HepG2 (cell line): ENCODE results near the gene SYTL2. TPM values are rescaled to one million over a fixed set of nuclear protein-coding genes. Genes with fewer than 3 reads are reported as not detected.

Experiments used
- ATAC-seq: fragments of 200-7000 bp; cut with Tn5 transposase; 3 replicates; pipeline ENCODE4 v1.9.1; 2020; ENCODE audit warnings: mild to moderate bottlenecking, moderate library complexity
- BruUV-seq: library from RNA; stranded (reverse); fragments of 400-500 nt; replicated peaks from 2 replicates; lab custom pipeline; 2021; lab: Mats Ljungman, UMichigan
- CTCF ChIA-PET: fragments of 300-600 bp; formaldehyde crosslinking; extraction: SDS; loops from one replicate; lab custom pipeline; 2021; ENCODE audit warnings: low total read pairs, inconsistent platforms, low intra/inter-chr PET ratio; lab: Yijun Ruan, JAX
- POLR2A ChIA-PET: fragments of 350-600 bp; sonication (Branson Sonifier 250); formaldehyde crosslinking; loops from one replicate; lab custom pipeline; 2020; ENCODE audit warnings: antibody characterized with exemption, inconsistent platforms; lab: Yijun Ruan, JAX
- DNase-seq: peaks from one replicate; pipeline ENCODE4 v3.0.0-alpha.2; 2015; ENCODE audit warnings: low spot score
- FAIRE-seq: peaks from 3 replicates; lab custom pipeline; 2011; peaks lifted over from hg19 to GRCh38; lab: Jason Lieb, UNC
- H2AFZ ChIP-seq: one replicate; pipeline ENCODE4 v1.6.1; 2011; ENCODE audit warnings: low read length, inconsistent platforms
- H3K27ac ChIP-seq: fragments of 300-600 bp; 3 replicates; pipeline ENCODE4 v1.8.0; 2011; ENCODE audit warnings: mixed run types, mild to moderate bottlenecking, mixed read lengths, low read length, inconsistent platforms; ENCODE audit not compliant: insufficient read depth; ENCODE audit errors: extremely low read length
- H3K27me3 ChIP-seq, 2 experiments: fragments of 200-600 bp in 1 of 2; 2 replicates in 1 of 2; 3 replicates in 1 of 2; pipeline versions ENCODE4 v1.6.0 to v1.8.0; 2011; ENCODE audit warnings: low read length in 2 of 2, mild to moderate bottlenecking in 2 of 2, moderate library complexity in 2 of 2, inconsistent platforms in 1 of 2; ENCODE audit not compliant: insufficient read depth in 2 of 2, control insufficient read depth in 1 of 2
- H3K36me3 ChIP-seq, 2 experiments: fragments of 200-600 bp in 1 of 2; replicated peaks in 1 of 2; 2 replicates in 1 of 2; 3 replicates in 1 of 2; pipeline versions ENCODE4 v1.5.1 to v1.8.0; 2011; ENCODE audit warnings: low read length in 2 of 2, inconsistent platforms in 1 of 2; ENCODE audit not compliant: insufficient read depth in 2 of 2, control insufficient read depth in 1 of 2
- H3K4me1 ChIP-seq: 2 replicates; pipeline ENCODE4 v1.5.1; 2012; ENCODE audit warnings: low read length, inconsistent platforms; ENCODE audit not compliant: insufficient read depth
- H3K4me2 ChIP-seq: 2 replicates; pipeline ENCODE4 v1.6.0; 2011; ENCODE audit warnings: low read depth, low read length, inconsistent platforms
- H3K4me3 ChIP-seq, 3 experiments: fragments of 200-600 bp in 1 of 3; sonication (generic), shearing (Covaris generic) in 1 of 3; replicated peaks in 1 of 3; 2 replicates each; pipeline ENCODE4 v1.5.1; 2011 to 2016; ENCODE audit warnings: low read length in 3 of 3, inconsistent platforms in 2 of 3, low read depth in 2 of 3, mild to moderate bottlenecking in 2 of 3, control low read depth in 1 of 3, mixed read lengths in 1 of 3; ENCODE audit not compliant: insufficient read depth in 1 of 3
- H3K79me2 ChIP-seq: one replicate; pipeline ENCODE4 v1.6.1; 2011; ENCODE audit warnings: low read length, inconsistent platforms; ENCODE audit not compliant: insufficient read depth
- H3K9ac ChIP-seq: 2 replicates; pipeline ENCODE4 v1.6.0; 2011; ENCODE audit warnings: mild to moderate bottlenecking, low read depth, low read length, inconsistent platforms; ENCODE audit not compliant: insufficient read depth
- H3K9me3 ChIP-seq: 2 replicates; pipeline ENCODE4 v1.5.1; 2012; ENCODE audit warnings: mild to moderate bottlenecking, low read length
- H4K20me1 ChIP-seq: 2 replicates; pipeline ENCODE4 v1.6.0; 2011; ENCODE audit warnings: inconsistent platforms, mild to moderate bottlenecking, low read length, moderate library complexity; ENCODE audit not compliant: insufficient read depth
- CBX2 ChIP-seq, 2 experiments: fragments of 200-600 bp in 1 of 2; sonication (generic); formaldehyde crosslinking in 1 of 2; IDR thresholded peaks; 2 replicates each; pipeline versions ENCODE4 v1.7.0 to v1.8.1; 2018 to 2022; ENCODE audit warnings: low read depth in 2 of 2, low read length in 1 of 2, mild to moderate bottlenecking in 1 of 2, missing genetic modification reagents in 1 of 2
- EHMT2 ChIP-seq: fragments of 200-600 bp; sonication (generic); IDR thresholded peaks from 2 replicates; pipeline ENCODE4 v1.7.0; 2017; ENCODE audit warnings: antibody characterized with exemption, low read depth, low read length, borderline replicate concordance
- ETV6 ChIP-seq: sonication (generic); formaldehyde crosslinking; conservative IDR thresholded peaks from 2 replicates; pipeline ENCODE4 v1.4.0; 2020; ENCODE audit warnings: missing genetic modification reagents
- JUND ChIP-seq: sonication (generic); formaldehyde crosslinking; IDR thresholded peaks from 2 replicates; pipeline ENCODE4 v1.8.0; 2022; ENCODE audit warnings: mild to moderate bottlenecking, missing genetic modification reagents
- KDM2A ChIP-seq: sonication (generic); formaldehyde crosslinking; IDR thresholded peaks from 2 replicates; pipeline ENCODE4 v1.4.0; 2020; ENCODE audit warnings: low read depth, missing genetic modification reagents, borderline replicate concordance
- KLF16 ChIP-seq, 2 experiments: sonication (generic) in 1 of 2; formaldehyde crosslinking in 1 of 2; IDR thresholded peaks; 2 replicates each; pipeline versions ENCODE4 v1.6.1 to v1.8.0; 2016 to 2023; ENCODE audit warnings: missing genetic modification reagents in 2 of 2, missing compliant biosample characterization in 1 of 2
- KMT2B ChIP-seq: IDR thresholded peaks from 2 replicates; pipeline ENCODE4 v1.6.1; 2016; ENCODE audit warnings: missing genetic modification reagents, missing compliant biosample characterization
- NR1H2 ChIP-seq: sonication (generic); formaldehyde crosslinking; IDR thresholded peaks from 2 replicates; pipeline ENCODE4 v1.8.1; 2022; ENCODE audit warnings: low read depth, missing genetic modification reagents, borderline replicate concordance
- NR2C2 ChIP-seq: sonication (generic); formaldehyde crosslinking; IDR thresholded peaks from 2 replicates; pipeline ENCODE4 v1.4.0; 2020; ENCODE audit warnings: missing genetic modification reagents, mild to moderate bottlenecking, moderate library complexity, borderline replicate concordance
- PAX8 ChIP-seq: sonication (generic); formaldehyde crosslinking; IDR thresholded peaks from 2 replicates; pipeline ENCODE4 v1.8.0; 2022; ENCODE audit warnings: mild to moderate bottlenecking, missing genetic modification reagents, borderline replicate concordance
- SMAD3 ChIP-seq: sonication (generic); formaldehyde crosslinking; IDR thresholded peaks from 2 replicates; pipeline ENCODE4 v1.4.0; 2020; ENCODE audit warnings: missing genetic modification reagents
- STAG1 ChIP-seq: sonication (generic); formaldehyde crosslinking; IDR thresholded peaks from 2 replicates; pipeline ENCODE4 v1.4.0; 2020; ENCODE audit warnings: missing genetic modification reagents
- ZBTB44 ChIP-seq: sonication (generic); formaldehyde crosslinking; IDR thresholded peaks from 2 replicates; pipeline ENCODE4 v1.4.0; 2020; ENCODE audit warnings: missing genetic modification reagents
- ZNF234 ChIP-seq: sonication (generic); formaldehyde crosslinking; conservative IDR thresholded peaks from 2 replicates; pipeline ENCODE4 v1.5.1; 2020; ENCODE audit warnings: mild to moderate bottlenecking, missing genetic modification reagents
- ZNF329 ChIP-seq: sonication (generic); formaldehyde crosslinking; IDR thresholded peaks from 2 replicates; pipeline ENCODE4 v1.9.0; 2021; ENCODE audit warnings: low read depth, mild to moderate bottlenecking, missing genetic modification reagents
- ZNF552 ChIP-seq: sonication (generic); formaldehyde crosslinking; IDR thresholded peaks from 2 replicates; pipeline ENCODE4 v1.9.0; 2022; ENCODE audit warnings: missing genetic modification reagents, mild to moderate bottlenecking, borderline replicate concordance
- ZNF879 ChIP-seq: sonication (generic); formaldehyde crosslinking; IDR thresholded peaks from 2 replicates; pipeline ENCODE4 v1.8.1; 2023; ENCODE audit warnings: missing genetic modification reagents
- ZSCAN21 ChIP-seq: sonication (generic); formaldehyde crosslinking; IDR thresholded peaks from 2 replicates; pipeline ENCODE4 v1.8.0; 2022; ENCODE audit warnings: mild to moderate bottlenecking, missing genetic modification reagents, moderate library complexity, borderline replicate concordance
- WGBS: methylation state at CpG from one replicate; pipeline ENCODE4 v1.1.6; 2017; ENCODE audit warnings: low lambda C conversion rate; 5-methylcytosine and 5-hydroxymethylcytosine counted together
- in situ Hi-C: cut with HindIII; loops from 2 replicates; pipeline ENCODE4 v1.10.0; 2017; ENCODE audit warnings: low pct_unique_long_range_greater_than_20kb; ENCODE audit not compliant: extremely low pct_ligation_motif_present
- intact Hi-C: fragments of 100-400 bp; cut with micrococcal nuclease; formaldehyde crosslinking; loops from one replicate; pipeline ENCODE4 v1.10.0; 2022; ENCODE audit not compliant: unreplicated experiment
- polyA plus RNA-seq, 8 experiments: library from polyadenylated mRNA; depleted of rRNA in 3 of 8; stranded (reverse) in 7 of 8; unstranded in 1 of 8; fragments of >200 nt; fragmentation: Illumina TruSeq in 4 of 8; extraction: Trizol in 4 of 8; gene quantifications; 2 replicates each; pipeline versions ENCODE4 v1.2.1 to v1.2.3, GENCODE V29; 2011 to 2016; ENCODE audit warnings: low read depth in 4 of 8, missing spikeins in 1 of 8, mixed read lengths in 1 of 8; ENCODE audit not compliant: insufficient read depth in 1 of 8
- total RNA-seq, 5 experiments: library from RNA; depleted of rRNA; stranded (reverse); fragments of >200 nt; fragmentation: Illumina TruSeq; extraction: Trizol; gene quantifications; 2 replicates each; pipeline ENCODE4 v1.2.3, GENCODE V29; 2016; ENCODE audit warnings: low read depth in 1 of 5
- TF ChIP-seq, protein P1 (sequence below): conservative IDR thresholded peaks from 2 replicates; pipeline ENCODE4 v1.6.1; 2018; ENCODE audit warnings: missing genetic modification reagents
- TF ChIP-seq, protein P2 (sequence below): sonication (generic); formaldehyde crosslinking; conservative IDR thresholded peaks from 2 replicates; pipeline ENCODE4 v1.8.0; 2022; ENCODE audit warnings: low read depth, missing genetic modification reagents

The SYTL2 gene
- total and polyA plus RNA-seq, 2 of the 13 experiments (the other 11 are each of a cell fraction or from before 2014, with no cell fraction given): 0.77 to 0.90 TPM

GRCh38 chr11:85745626-85746025 is 65.3 kb downstream of the SYTL2 start (continued):
- no peak for TF ChIP-seq ZBTB44
- TF ChIP-seq ZNF879 (CRISPR knock-in tag): no peak
- TF ChIP-seq NR2C2 (CRISPR knock-in tag): no peak
- TF ChIP-seq ETV6 (CRISPR knock-in tag): no peak

DNA sequence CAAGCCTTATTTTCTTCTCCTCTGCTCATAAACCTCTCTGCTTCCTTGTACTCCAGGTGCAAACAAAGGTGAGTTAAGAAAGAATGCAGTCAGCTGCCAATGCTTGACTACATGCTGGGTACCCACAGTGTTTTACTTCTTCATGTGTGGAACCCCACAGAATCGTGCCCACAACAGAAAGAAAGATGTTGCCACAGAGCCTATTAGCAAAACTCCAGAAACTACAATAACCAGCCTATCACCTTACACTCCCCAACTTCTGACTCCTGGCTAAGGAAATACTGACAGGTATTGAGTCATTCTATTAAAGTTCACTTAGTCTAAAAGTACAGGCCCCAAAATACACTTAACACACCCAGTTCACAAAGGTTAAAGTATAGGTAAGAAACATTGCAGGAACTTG is 68.1 kb downstream of the SYTL2 start:
- Histone ChIP-seq H3K27me3 (no peaks in the 10 kb centered on the region; a peak in 1 of 5 replicates), H4K20me1 (no peaks in the 10 kb centered on the region), H3K4me2 (no peak overlapping the region), H3K9ac (no peak overlapping the region), H3K9me3 (no peaks in the 10 kb centered on the region), H3K27ac (no peak overlapping the region), H3K36me3 (no peaks in the 10 kb centered on the region), H3K4me3 (no peak overlapping the region), H3K4me1 (no peaks in the 10 kb centered on the region), H2AFZ (no peak overlapping the region), H3K79me2 (no peaks in the 10 kb centered on the region)
- BruUV-seq: no TSS peak
- ATAC-seq (no peak), FAIRE-seq (no peak), DNase-seq (no peak)
- POLR2A ChIA-PET: no interaction called here
- in situ Hi-C loops (no loop called here), intact Hi-C loops (no loop called here)
- WGBS: 0% methylated on average over 1 of the region's 1 CpG
- CTCF ChIA-PET: no interaction called here
- TF ChIP-seq PAX8 (CRISPR knock-in tag): no peak
- TF ChIP-seq SMAD3: no peak
- TF ChIP-seq ZNF329 (CRISPR knock-in tag): no peak
- TF ChIP-seq ZNF234 (CRISPR knock-in tag): no peak
- TF ChIP-seq KMT2B (CRISPR knock-in tag): no peak
- TF ChIP-seq, protein P1, sequence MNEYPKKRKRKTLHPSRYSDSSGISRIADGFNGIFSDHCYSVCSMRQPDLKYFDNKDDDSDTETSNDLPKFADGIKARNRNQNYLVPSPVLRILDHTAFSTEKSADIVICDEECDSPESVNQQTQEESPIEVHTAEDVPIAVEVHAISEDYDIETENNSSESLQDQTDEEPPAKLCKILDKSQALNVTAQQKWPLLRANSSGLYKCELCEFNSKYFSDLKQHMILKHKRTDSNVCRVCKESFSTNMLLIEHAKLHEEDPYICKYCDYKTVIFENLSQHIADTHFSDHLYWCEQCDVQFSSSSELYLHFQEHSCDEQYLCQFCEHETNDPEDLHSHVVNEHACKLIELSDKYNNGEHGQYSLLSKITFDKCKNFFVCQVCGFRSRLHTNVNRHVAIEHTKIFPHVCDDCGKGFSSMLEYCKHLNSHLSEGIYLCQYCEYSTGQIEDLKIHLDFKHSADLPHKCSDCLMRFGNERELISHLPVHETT (CRISPR knock-in tag): no peak
- TF ChIP-seq, protein P2, sequence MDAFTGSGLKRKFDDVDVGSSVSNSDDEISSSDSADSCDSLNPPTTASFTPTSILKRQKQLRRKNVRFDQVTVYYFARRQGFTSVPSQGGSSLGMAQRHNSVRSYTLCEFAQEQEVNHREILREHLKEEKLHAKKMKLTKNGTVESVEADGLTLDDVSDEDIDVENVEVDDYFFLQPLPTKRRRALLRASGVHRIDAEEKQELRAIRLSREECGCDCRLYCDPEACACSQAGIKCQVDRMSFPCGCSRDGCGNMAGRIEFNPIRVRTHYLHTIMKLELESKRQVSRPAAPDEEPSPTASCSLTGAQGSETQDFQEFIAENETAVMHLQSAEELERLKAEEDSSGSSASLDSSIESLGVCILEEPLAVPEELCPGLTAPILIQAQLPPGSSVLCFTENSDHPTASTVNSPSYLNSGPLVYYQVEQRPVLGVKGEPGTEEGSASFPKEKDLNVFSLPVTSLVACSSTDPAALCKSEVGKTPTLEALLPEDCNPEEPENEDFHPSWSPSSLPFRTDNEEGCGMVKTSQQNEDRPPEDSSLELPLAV: no peak
- TF ChIP-seq JUND: no peak
- TF ChIP-seq CBX2 (IDR thresholded peaks at IDR 0.05; ENCODE audit: low read depth, low read length): no peak
- no peak for TF ChIP-seq CBX2 (CRISPR knock-in tag; IDR thresholded peaks at IDR 0.05; ENCODE audit: low read depth)
- no peak for TF ChIP-seq NR1H2 (CRISPR knock-in tag)
- no peak for TF ChIP-seq KDM2A (CRISPR knock-in tag)
- TF ChIP-seq ZNF552 (CRISPR knock-in tag): no peak
- no peak for TF ChIP-seq ZSCAN21
- TF ChIP-seq KLF16 (CRISPR knock-in tag; IDR thresholded peaks at IDR 0.05): no peak
- no peak for TF ChIP-seq EHMT2
- TF ChIP-seq STAG1 (CRISPR knock-in tag): no peak
